HG03045 (cell line): ENCODE measurements around the gene SERTAD1.

ENCODE experiments used
- ATAC-seq: cut with Tn5 transposase; IDR thresholded peaks from one replicate; pipeline ENCODE4 v1.9.1; 2021; ENCODE audit warnings: mild to moderate bottlenecking, moderate library complexity; ENCODE audit not compliant: unreplicated experiment

The SERTAD1 gene

DNA sequence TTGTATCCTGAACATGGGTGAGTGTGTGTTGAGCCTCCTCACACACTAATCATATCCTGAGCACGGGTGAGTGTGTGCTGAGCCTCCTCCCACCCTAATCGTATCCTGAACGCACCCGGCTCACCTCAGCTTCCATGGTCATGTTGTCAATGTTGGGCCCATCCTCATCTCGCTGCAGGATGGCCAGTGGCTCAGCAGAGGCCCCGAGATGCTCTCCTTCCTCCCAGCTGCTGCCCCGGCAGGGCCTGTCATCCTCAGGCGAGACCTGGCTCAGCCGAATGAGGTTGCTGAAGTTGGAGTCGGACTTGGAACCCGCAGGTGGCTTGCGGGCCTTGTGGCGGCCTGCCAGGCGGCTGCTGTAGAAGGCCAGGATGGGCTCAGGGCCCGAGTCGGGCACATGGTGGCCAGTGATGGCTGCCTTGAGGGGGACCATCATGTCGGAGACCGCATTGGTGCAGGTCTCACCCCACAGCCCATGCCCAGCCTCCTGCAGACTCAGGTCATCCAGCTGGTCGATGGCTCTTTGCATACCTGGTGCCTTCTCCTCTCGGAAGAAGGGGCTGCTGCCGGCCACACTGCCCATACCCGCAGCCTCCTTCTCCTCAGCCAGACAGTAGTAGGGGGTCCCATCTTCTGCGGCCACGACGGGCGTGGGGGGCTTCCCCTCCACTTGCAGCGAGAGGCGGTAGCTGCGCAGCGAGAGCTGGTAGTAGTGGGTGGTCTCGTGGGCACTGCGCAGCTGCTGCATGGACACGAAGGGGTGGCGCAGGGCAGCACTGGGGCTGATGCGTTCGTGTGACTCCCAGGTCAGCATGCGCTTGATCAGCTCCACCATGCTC, 45.4 kb downstream of the SERTAD1 start:
- ATAC-seq, result no peak

DNA sequence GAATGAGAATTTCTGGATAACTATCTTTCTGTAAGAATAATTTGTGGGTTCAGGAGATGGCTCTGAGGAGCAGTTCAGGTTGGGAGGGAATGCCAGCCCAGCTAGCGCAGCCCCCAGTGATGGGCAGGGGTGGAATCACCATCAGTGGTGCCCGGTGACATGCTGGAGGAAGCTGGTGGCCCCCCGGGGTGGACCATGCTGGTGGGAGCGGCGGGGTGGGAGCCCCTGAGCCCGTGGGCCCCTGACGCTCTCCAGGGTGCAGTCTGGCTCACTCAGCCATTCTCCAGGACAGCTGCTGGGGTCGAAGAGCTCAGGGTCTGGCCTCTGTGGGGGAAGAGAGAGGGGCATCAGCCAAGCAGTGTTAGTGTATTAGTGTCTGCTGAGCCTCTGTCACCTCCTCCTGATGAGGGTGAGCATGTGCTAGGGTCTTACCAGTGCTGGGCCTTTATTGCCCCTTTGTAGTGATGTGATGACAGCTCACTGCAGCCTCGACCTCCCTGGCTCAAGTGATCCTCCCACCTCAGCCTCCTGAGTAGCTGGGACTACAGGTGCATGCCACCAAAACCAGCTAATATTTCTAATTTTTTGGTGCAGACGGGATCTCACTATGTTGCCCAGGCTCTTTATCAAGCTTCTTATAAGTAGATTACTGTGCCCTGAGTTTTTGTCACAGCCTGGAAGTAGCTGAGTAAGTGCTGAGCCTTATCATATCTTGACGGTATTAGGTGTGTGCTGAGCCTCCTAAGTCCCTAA, 46.2 kb downstream of the SERTAD1 start:
- ATAC-seq, result no peak

DNA sequence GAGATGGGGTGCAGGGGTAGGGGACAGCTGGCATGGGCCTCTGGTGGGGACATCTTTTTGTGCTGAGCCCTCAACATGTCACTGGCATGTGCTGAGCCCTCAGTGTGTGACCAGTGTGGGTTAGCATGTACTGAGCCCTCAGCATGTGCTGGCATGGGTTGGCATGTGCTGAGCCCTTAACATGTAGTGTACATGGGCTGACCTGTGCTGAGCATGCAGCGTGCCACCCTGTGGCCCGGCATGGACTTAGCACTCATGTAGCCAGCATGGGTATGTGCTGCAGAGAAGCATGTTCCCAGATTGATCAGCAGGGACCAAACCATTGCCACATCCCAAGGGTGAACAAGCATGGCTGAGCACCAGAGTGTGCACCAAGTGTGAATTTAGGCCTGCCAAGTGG, 47.3 kb downstream of the SERTAD1 start:
- no peak for ATAC-seq

DNA sequence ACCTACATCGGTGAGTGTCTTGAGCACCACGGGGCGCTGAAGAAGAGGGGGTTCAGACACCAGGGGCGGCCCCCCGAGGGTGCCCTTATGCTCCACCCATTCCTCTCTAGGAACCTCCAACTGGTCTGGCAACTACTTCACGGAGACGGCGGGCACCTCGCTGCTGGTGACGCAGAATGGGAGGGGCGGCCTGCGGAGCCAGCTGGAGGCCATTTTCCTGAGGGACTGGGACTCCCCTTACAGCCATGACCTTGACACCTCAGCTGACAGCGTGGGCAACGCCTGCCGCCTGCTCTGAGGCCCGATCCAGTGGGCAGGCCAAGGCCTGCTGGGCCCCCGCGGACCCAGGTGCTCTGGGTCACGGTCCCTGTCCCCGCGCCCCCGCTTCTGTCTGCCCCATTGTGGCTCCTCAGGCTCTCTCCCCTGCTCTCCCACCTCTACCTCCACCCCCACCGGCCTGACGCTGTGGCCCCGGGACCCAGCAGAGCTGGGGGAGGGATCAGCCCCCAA, 47.9 kb downstream of the SERTAD1 start:
- ATAC-seq, result no peak

DNA sequence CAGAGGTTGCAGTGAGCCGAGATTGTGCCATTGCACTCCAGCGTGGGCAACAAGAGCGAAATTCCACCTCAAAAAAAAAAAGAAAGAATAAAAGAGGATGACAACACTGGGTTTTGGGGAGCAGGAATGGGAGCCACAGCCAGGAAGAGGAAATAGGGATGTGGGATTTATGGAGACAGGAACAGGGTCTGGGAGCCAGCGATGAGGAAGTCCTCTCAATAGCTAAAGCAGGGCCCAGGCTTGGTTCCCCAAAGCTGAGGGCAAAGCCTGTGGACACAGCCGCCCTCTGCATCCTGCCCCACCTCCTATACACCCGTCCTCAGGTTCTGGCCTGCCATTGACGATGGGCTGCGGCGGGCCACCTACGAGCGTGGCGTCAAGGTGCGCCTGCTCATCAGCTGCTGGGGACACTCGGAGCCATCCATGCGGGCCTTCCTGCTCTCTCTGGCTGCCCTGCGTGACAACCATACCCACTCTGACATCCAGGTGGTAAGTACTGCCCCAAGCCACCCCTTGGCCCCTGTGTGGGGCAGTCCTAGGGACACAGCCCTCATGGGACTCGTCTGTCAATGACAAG, 49.4 kb downstream of the SERTAD1 start:
- ATAC-seq, result no peak

DNA sequence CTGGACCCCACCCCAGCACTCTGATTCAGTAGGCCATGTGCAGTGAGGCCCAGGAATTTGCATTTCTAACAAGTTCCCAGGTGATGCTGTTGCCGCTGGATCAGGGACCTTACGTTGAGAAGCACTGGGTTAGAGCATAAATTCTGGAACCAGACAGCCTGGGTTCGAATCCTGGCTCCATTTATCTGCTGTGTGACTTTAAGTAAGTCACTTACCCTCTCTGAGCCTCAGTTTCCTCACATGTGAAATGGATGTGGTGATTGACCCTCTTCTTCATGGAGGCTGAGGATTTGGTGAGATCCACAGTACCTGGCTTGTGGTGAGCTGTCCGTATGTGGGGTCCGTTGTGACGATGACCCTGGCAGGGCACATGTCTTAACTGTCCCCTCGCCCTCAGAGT, 51.7 kb downstream of the SERTAD1 start:
- no peak for ATAC-seq

DNA sequence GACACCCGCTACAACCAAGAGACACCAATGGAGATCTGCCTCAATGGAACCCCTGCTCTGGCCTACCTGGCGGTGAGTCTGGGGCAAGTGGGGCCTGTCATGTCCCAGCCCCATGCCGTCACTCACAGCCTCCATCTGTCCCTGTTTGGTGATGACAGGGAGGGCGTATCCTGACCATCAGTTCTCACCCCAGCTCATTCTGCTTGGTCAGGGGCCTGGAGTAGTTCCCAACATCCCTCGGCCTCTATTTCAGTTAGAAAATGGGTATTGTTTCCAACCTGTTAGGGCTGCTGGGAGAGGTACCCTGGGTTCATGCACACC, 54.0 kb downstream of the SERTAD1 start:
- no peak for ATAC-seq
